ENCODE data around the gene CNTF.

Gene CNTF

DNA sequence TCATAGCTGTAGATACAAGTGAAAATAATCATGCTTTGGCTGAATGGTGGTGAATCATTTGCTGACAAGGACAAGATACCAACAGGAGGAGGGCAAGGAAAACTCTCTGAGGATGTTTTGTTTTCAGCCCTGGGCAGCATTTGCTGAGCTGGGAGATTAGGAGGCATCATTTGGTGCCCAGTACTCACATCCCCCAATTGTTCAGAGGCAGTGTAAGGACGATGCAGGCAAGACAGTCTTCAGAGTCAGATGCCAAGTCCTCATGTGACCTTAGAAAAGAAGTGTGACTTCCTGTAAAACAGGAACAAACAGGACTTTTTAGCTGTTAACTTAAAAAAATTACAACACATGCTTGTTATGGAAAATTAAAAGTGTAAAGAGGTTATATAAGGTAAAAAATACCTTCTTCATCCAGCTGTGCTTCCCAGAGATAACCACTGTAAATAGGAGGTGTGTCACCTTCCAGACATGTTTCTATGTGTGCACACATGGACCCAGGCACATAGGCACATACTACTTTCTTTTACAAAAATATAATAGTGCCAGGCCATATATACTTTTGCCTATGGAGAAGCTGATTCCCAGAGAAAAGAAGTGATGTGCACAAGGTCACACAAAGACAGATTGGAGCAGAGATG is 18.0 kb downstream of the CNTF start:
- DNase-seq: peak; percentile 6
- H3K79me2 ChIP-seq (ENCODE audit: insufficient read depth, low read length): no peaks in the 10 kb centered on the region
- no peaks in the 10 kb centered on the region for H4K20me1 ChIP-seq (ENCODE audit: insufficient read depth, low read length)
- peak overlapping the region; percentile 17 for H3K27ac ChIP-seq (ENCODE audit: low read length)
- peak; percentile 66 for ATAC-seq (ENCODE audit: insufficient read depth, low read depth)
- TF ChIP-seq EZH2 (IDR thresholded peaks at IDR 0.05; ENCODE audit: borderline replicate concordance, low read depth, low read length, severe bottlenecking) (no peak), CTCF (IDR thresholded peaks at IDR 0.05; ENCODE audit: borderline replicate concordance, extremely low read depth, low read length, poor library complexity, severe bottlenecking) (no peak)
- H3K9me3 ChIP-seq (ENCODE audit: insufficient read depth, low read length, severe bottlenecking): peaks cover 2% of the 10 kb centered on the region
- H3K36me3 ChIP-seq (ENCODE audit: insufficient read depth, low read length): no peaks in the 10 kb centered on the region
- peaks cover 17% of the 10 kb centered on the region for H3K4me1 ChIP-seq (ENCODE audit: insufficient read depth, low read length)
- H3K4me2 ChIP-seq (ENCODE audit: insufficient read depth, low read length): peak overlapping the region; percentile 17; the same call in 1 of the 2 replicates
- peak overlapping the region; percentile 64 for H2AFZ ChIP-seq (ENCODE audit: low read depth, low read length)
- no peak overlapping the region for H3K4me3 ChIP-seq (ENCODE audit: low read depth in 1 of 2, low read length in 2 of 2)
- no peak overlapping the region for H3K9ac ChIP-seq (ENCODE audit: low read depth, low read length)
- peaks cover 2% of the 10 kb centered on the region for H3K27me3 ChIP-seq (ENCODE audit: insufficient read depth, low read length, poor library complexity)

GRCh38 chr11:58641341-58641740 is 18.9 kb downstream of the CNTF start:
- no peaks in the 10 kb centered on the region for H4K20me1 ChIP-seq (ENCODE audit: insufficient read depth, low read length)
- peak overlapping the region; percentile 64; the same call in 1 of the 2 replicates for H2AFZ ChIP-seq (ENCODE audit: low read depth, low read length)
- H3K4me1 ChIP-seq (ENCODE audit: insufficient read depth, low read length): peaks cover 17% of the 10 kb centered on the region
- no peak overlapping the region for H3K4me3 ChIP-seq (ENCODE audit: low read depth in 1 of 2, low read length in 2 of 2)
- H3K9me3 ChIP-seq (ENCODE audit: insufficient read depth, low read length, severe bottlenecking): peaks cover 6% of the 10 kb centered on the region
- H3K4me2 ChIP-seq (ENCODE audit: insufficient read depth, low read length): no peak overlapping the region
- DNase-seq (no peak), ATAC-seq (ENCODE audit: insufficient read depth, low read depth) (no peak)
- no peaks in the 10 kb centered on the region for H3K79me2 ChIP-seq (ENCODE audit: insufficient read depth, low read length)
- no peaks in the 10 kb centered on the region for H3K36me3 ChIP-seq (ENCODE audit: insufficient read depth, low read length)
- TF ChIP-seq EZH2 (IDR thresholded peaks at IDR 0.05; ENCODE audit: borderline replicate concordance, low read depth, low read length, severe bottlenecking) (no peak), CTCF (IDR thresholded peaks at IDR 0.05; ENCODE audit: borderline replicate concordance, extremely low read depth, low read length, poor library complexity, severe bottlenecking) (no peak)
- no peak overlapping the region for H3K9ac ChIP-seq (ENCODE audit: low read depth, low read length)
- H3K27ac ChIP-seq (ENCODE audit: low read length): no peak overlapping the region
- peaks cover 2% of the 10 kb centered on the region for H3K27me3 ChIP-seq (ENCODE audit: insufficient read depth, low read length, poor library complexity)

DNA sequence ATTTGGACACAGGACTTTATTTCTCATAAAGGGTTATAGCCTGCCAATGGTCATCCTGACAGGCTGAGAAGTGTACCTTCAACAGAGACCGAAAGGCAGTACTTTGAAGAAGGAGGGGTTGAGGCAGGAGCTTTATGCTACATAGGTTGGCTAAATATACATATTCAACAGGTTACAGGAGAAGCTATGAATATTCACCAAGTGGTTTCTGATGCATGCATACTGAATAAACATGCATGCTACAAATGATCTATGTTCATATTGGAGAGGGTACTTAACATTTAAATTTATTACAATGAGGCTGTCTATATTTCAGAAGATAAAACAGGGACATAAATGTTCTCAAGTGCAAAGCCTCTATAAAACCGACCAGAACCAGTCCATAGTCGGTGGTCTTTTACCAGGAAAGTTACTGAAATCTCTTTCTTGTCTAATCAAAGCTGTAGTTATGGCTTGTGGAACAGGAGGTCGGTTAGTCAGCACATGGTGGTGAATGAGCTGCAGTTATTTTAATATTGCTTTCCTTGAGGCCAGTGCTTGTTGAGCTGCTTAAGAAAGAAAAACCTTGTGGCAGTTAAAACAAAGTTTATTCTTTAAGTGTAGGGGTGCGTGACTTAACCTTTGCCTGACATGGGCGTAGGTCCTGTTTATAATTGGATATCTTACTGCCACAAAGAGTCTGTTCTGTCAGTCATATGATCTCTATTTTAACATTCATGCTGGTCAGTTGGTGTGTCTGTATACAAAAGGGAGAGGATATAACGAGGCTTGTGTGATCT is 19.5 kb downstream of the CNTF start:
- no peak overlapping the region for H2AFZ ChIP-seq (ENCODE audit: low read depth, low read length)
- peaks cover 6% of the 10 kb centered on the region for H3K9me3 ChIP-seq (ENCODE audit: insufficient read depth, low read length, severe bottlenecking)
- H3K27ac ChIP-seq (ENCODE audit: low read length): no peak overlapping the region
- DNase-seq: no peak
- no peak for ATAC-seq (ENCODE audit: insufficient read depth, low read depth)
- no peak overlapping the region for H3K4me2 ChIP-seq (ENCODE audit: insufficient read depth, low read length)
- no peak overlapping the region for H3K9ac ChIP-seq (ENCODE audit: low read depth, low read length)
- no peak overlapping the region for H3K4me3 ChIP-seq (ENCODE audit: low read depth in 1 of 2, low read length in 2 of 2)
- H4K20me1 ChIP-seq (ENCODE audit: insufficient read depth, low read length): no peaks in the 10 kb centered on the region
- no peaks in the 10 kb centered on the region for H3K36me3 ChIP-seq (ENCODE audit: insufficient read depth, low read length)
- H3K4me1 ChIP-seq (ENCODE audit: insufficient read depth, low read length): peaks cover 17% of the 10 kb centered on the region
- TF ChIP-seq EZH2 (IDR thresholded peaks at IDR 0.05; ENCODE audit: borderline replicate concordance, low read depth, low read length, severe bottlenecking) (no peak), CTCF (IDR thresholded peaks at IDR 0.05; ENCODE audit: borderline replicate concordance, extremely low read depth, low read length, poor library complexity, severe bottlenecking) (no peak)
- H3K27me3 ChIP-seq (ENCODE audit: insufficient read depth, low read length, poor library complexity): peaks cover 2% of the 10 kb centered on the region
- no peaks in the 10 kb centered on the region for H3K79me2 ChIP-seq (ENCODE audit: insufficient read depth, low read length)

Measured in DND-41 (cell line).